Fibroblast of skin of back (primary cell): Measurements from ENCODE around the gene TBL1Y.
"Not testable (repeated sequence)": the region's sequence is repeated elsewhere in the genome, so short reads cannot be mapped to it uniquely, and the experiment has no call there.

Source experiments
- DNase-seq: peaks from one replicate; pipeline ENCODE4 v3.0.0-alpha.2; 2013

Gene TBL1Y

GRCh38 chrY:6974971-6975370 lies 64.5 kb downstream of the TBL1Y start:
- no peak for DNase-seq

GRCh38 chrY:6977783-6978182 lies 67.3 kb downstream of the TBL1Y start:
- no peak for DNase-seq

- no peak for DNase-seq
Measured at GRCh38 chrY:6983221-6983620, 72.7 kb downstream of the TBL1Y start.

- no peak for DNase-seq
Measured at GRCh38 chrY:6987811-6988210, 77.3 kb downstream of the TBL1Y start.

- DNase-seq, result no peak
Measured at GRCh38 chrY:6989886-6990620, 79.6 kb downstream of the TBL1Y start.

- no peak for DNase-seq
Measured at GRCh38 chrY:6992041-6992440, 81.5 kb downstream of the TBL1Y start.

GRCh38 chrY:6995987-6996386 lies 85.5 kb downstream of the TBL1Y start:
- no peak for DNase-seq

- no peak for DNase-seq
Measured at GRCh38 chrY:6997503-6998066, 87.1 kb downstream of the TBL1Y start.

GRCh38 chrY:6999905-7000304 lies 89.4 kb downstream of the TBL1Y start:
- no peak for DNase-seq

GRCh38 chrY:7002581-7002980 lies 92.1 kb downstream of the TBL1Y start:
- DNase-seq, result no peak

- DNase-seq, result no peak
Measured at GRCh38 chrY:7007911-7008310, 97.4 kb downstream of the TBL1Y start.

- DNase-seq, result no peak
Measured at GRCh38 chrY:7008578-7009355, 98.3 kb downstream of the TBL1Y start.

- DNase-seq, result no peak
Measured at GRCh38 chrY:7013051-7013450, 102.6 kb downstream of the TBL1Y start.

GRCh38 chrY:7016521-7016920 lies 106.0 kb downstream of the TBL1Y start:
- no peak for DNase-seq

- no peak for DNase-seq
Measured at GRCh38 chrY:7017244-7018080, 107.0 kb downstream of the TBL1Y start.

GRCh38 chrY:7039037-7039436 lies 128.5 kb downstream of the TBL1Y start:
- DNase-seq, result no peak

GRCh38 chrY:7040662-7041061 lies 130.2 kb downstream of the TBL1Y start:
- no peak for DNase-seq

GRCh38 chrY:7041983-7042382 lies 131.5 kb downstream of the TBL1Y start:
- DNase-seq, result no peak

- not testable (repeated sequence) for DNase-seq
Measured at GRCh38 chrY:7052461-7052860, 142.0 kb downstream of the TBL1Y start.

- no peak for DNase-seq
Measured at GRCh38 chrY:7056886-7057285, 146.4 kb downstream of the TBL1Y start.

- DNase-seq, result no peak
Measured at GRCh38 chrY:7078725-7079124, 168.2 kb downstream of the TBL1Y start.

GRCh38 chrY:7080548-7080947 lies 170.1 kb downstream of the TBL1Y start:
- DNase-seq, result not testable (repeated sequence)

GRCh38 chrY:7085606-7086005 lies 175.1 kb downstream of the TBL1Y start:
- peak; percentile 41 for DNase-seq
